ENCODE data around the gene SUN3. TPM values are rescaled to one million over a fixed set of nuclear protein-coding genes. Genes with fewer than 3 reads are reported as not detected.

Gene SUN3
- total RNA-seq, 2 experiments from 2014 or later, result 2.9 TPM; not detected in 1

- H4K20me1 ChIP-seq (ENCODE audit: insufficient read depth, low read length), result no peaks in the 10 kb centered on the region
- no peaks in the 10 kb centered on the region for H3K9me3 ChIP-seq (ENCODE audit: low read length)
- no TSS peak for BruUV-seq (replicated peaks)
- TF ChIP-seq CTCF (conservative IDR thresholded peaks at IDR 0.05; ENCODE audit: low read length) (no peak), EZH2phosphoT487 (IDR thresholded peaks at IDR 0.05; ENCODE audit: borderline replicate concordance, low read depth, low read length) (no peak)
- H3K36me3 ChIP-seq (ENCODE audit: insufficient read depth, low read length), result no peaks in the 10 kb centered on the region
- H3K4me1 ChIP-seq (ENCODE audit: insufficient read depth, low read length, poor library complexity, severe bottlenecking), result no peaks in the 10 kb centered on the region
- no peak overlapping the region for H3K27ac ChIP-seq (ENCODE audit: low read depth, low read length, poor library complexity, severe bottlenecking)
- no peak overlapping the region for H3K4me3 ChIP-seq (ENCODE audit: low read depth, low read length, poor library complexity, severe bottlenecking)
- ChIA-PET POLR2A (no interaction called here), CTCF (ENCODE audit: unreplicated experiment) (no interaction called here)
- H2AFZ ChIP-seq (ENCODE audit: low read length), result no peak overlapping the region
- H3K79me2 ChIP-seq (ENCODE audit: insufficient read depth, low read depth, low read length), result no peaks in the 10 kb centered on the region
- no peak overlapping the region for H3K4me2 ChIP-seq (ENCODE audit: low read length)
- DNase-seq (ENCODE audit: low spot score), result no peak
- no peaks in the 10 kb centered on the region for H3K9me2 ChIP-seq (ENCODE audit: insufficient read depth, low read length)
- intact Hi-C loops (cut with micrococcal nuclease; ENCODE audit: unreplicated experiment), result no loop called here
These were observed 17.6 kb upstream of the SUN3 start for GRCh38 chr7:48046458-48046857.

GRCh38 chr7:48045195-48045765 lies 16.4 kb upstream of the SUN3 start:
- Histone ChIP-seq H4K20me1 (ENCODE audit: insufficient read depth, low read length) (no peaks in the 10 kb centered on the region), H3K4me2 (ENCODE audit: low read length) (no peak overlapping the region), H3K9me2 (ENCODE audit: insufficient read depth, low read length) (no peaks in the 10 kb centered on the region), H3K9me3 (ENCODE audit: low read length) (no peaks in the 10 kb centered on the region), H3K36me3 (ENCODE audit: insufficient read depth, low read length) (no peaks in the 10 kb centered on the region), H3K4me1 (ENCODE audit: insufficient read depth, low read length, poor library complexity, severe bottlenecking) (no peaks in the 10 kb centered on the region), H3K27ac (ENCODE audit: low read depth, low read length, poor library complexity, severe bottlenecking) (no peak overlapping the region), H3K4me3 (ENCODE audit: low read depth, low read length, poor library complexity, severe bottlenecking) (no peak overlapping the region), H2AFZ (ENCODE audit: low read length) (no peak overlapping the region), H3K79me2 (ENCODE audit: insufficient read depth, low read depth, low read length) (no peaks in the 10 kb centered on the region)
- intact Hi-C loops (cut with micrococcal nuclease; ENCODE audit: unreplicated experiment), result no loop called here
- TF ChIP-seq EZH2phosphoT487 (IDR thresholded peaks at IDR 0.05; ENCODE audit: borderline replicate concordance, low read depth, low read length) (no peak), CTCF (conservative IDR thresholded peaks at IDR 0.05; ENCODE audit: low read length) (no peak)
- ChIA-PET CTCF (ENCODE audit: unreplicated experiment) (no interaction called here), POLR2A (interaction anchor here (0.5 kb wide), 1 partner anchor 1824 kb away, joined by 3 read pairs; no protein-coding TSS in a partner anchor)
- no TSS peak for BruUV-seq (replicated peaks)
- DNase-seq (ENCODE audit: low spot score), result no peak

GRCh38 chr7:48042636-48043035 lies 13.7 kb upstream of the SUN3 start:
- CTCF ChIA-PET (ENCODE audit: unreplicated experiment), result no interaction called here
- TF ChIP-seq CTCF (conservative IDR thresholded peaks at IDR 0.05; ENCODE audit: low read length) (no peak), EZH2phosphoT487 (IDR thresholded peaks at IDR 0.05; ENCODE audit: borderline replicate concordance, low read depth, low read length) (no peak)
- intact Hi-C loops (cut with micrococcal nuclease; ENCODE audit: unreplicated experiment), result no loop called here

More at GRCh38 chr7:48042636-48043035, 13.7 kb upstream of the SUN3 start:
- H3K9me3 ChIP-seq (ENCODE audit: low read length), result no peaks in the 10 kb centered on the region
- no peak overlapping the region for H2AFZ ChIP-seq (ENCODE audit: low read length)
- no peaks in the 10 kb centered on the region for H3K79me2 ChIP-seq (ENCODE audit: insufficient read depth, low read depth, low read length)
- no TSS peak for BruUV-seq (replicated peaks)
- no peaks in the 10 kb centered on the region for H3K36me3 ChIP-seq (ENCODE audit: insufficient read depth, low read length)
- no peaks in the 10 kb centered on the region for H4K20me1 ChIP-seq (ENCODE audit: insufficient read depth, low read length)
- H3K4me3 ChIP-seq (ENCODE audit: low read depth, low read length, poor library complexity, severe bottlenecking), result no peak overlapping the region
- no peak overlapping the region for H3K27ac ChIP-seq (ENCODE audit: low read depth, low read length, poor library complexity, severe bottlenecking)
- H3K9me2 ChIP-seq (ENCODE audit: insufficient read depth, low read length), result no peaks in the 10 kb centered on the region
- H3K4me2 ChIP-seq (ENCODE audit: low read length), result no peak overlapping the region
- DNase-seq (ENCODE audit: low spot score), result no peak
- POLR2A ChIA-PET, result interaction anchor here (1.0 kb wide), 1 partner anchor 60 kb away, joined by 4 read pairs; no protein-coding TSS in a partner anchor
- no peaks in the 10 kb centered on the region for H3K4me1 ChIP-seq (ENCODE audit: insufficient read depth, low read length, poor library complexity, severe bottlenecking)

All from OCI-LY7 (cell line).